NCI-H2029 treated with DMSO at 0.1 percent for 48 hours (cell line): ENCODE results near the gene CDK10.
"Not testable (repeated sequence)": the region's sequence is repeated elsewhere in the genome, so short reads cannot be mapped to it uniquely, and the experiment has no call there.

Experiments used
- DNase-seq: peaks from one replicate; lab custom pipeline; 2025; lab: John Stamatoyannopoulos, UW

CDK10 gene

GRCh38 chr16:89668790-89669158, 17.7 kb upstream of the CDK10 start:
- DNase-seq: no peak

GRCh38 chr16:89669755-89670154, 16.7 kb upstream of the CDK10 start:
- no peak for DNase-seq

- DNase-seq: no peak
Measured at GRCh38 chr16:89670496-89671431, 15.7 kb upstream of the CDK10 start.

- DNase-seq: not testable (repeated sequence)
Measured at GRCh38 chr16:89671565-89671964, 14.9 kb upstream of the CDK10 start.

GRCh38 chr16:89672177-89672941, 14.1 kb upstream of the CDK10 start:
- no peak for DNase-seq

- DNase-seq: no peak
Measured at GRCh38 chr16:89678258-89678657, 8.2 kb upstream of the CDK10 start.

- DNase-seq: no peak
Measured at GRCh38 chr16:89685916-89686315, 573 bp upstream of the CDK10 start.

- no peak for DNase-seq
Measured at GRCh38 chr16:89687092-89687940, 827 bp downstream of the CDK10 start.

GRCh38 chr16:89688395-89688794, 1.9 kb downstream of the CDK10 start:
- no peak for DNase-seq

GRCh38 chr16:89689142-89689541, 2.7 kb downstream of the CDK10 start:
- DNase-seq: no peak

GRCh38 chr16:89689621-89690020, 3.1 kb downstream of the CDK10 start:
- DNase-seq: not testable (repeated sequence)

- no peak for DNase-seq
Measured at GRCh38 chr16:89690392-89690901, 4.0 kb downstream of the CDK10 start.

GRCh38 chr16:89691231-89691985, 4.9 kb downstream of the CDK10 start:
- no peak for DNase-seq

GRCh38 chr16:89691986-89692569, 5.6 kb downstream of the CDK10 start:
- no peak for DNase-seq

GRCh38 chr16:89693289-89693731, 6.8 kb downstream of the CDK10 start:
- DNase-seq: no peak

- DNase-seq: no peak
Measured at GRCh38 chr16:89693931-89694783, 7.7 kb downstream of the CDK10 start.

GRCh38 chr16:89694784-89695085, 8.2 kb downstream of the CDK10 start:
- DNase-seq: not testable (repeated sequence)

GRCh38 chr16:89695086-89695874, 8.8 kb downstream of the CDK10 start:
- DNase-seq: no peak
